Caco-2 (cell line): ENCODE results near the gene GRIK4. TPM values are rescaled to one million over a fixed set of nuclear protein-coding genes. Genes with fewer than 3 reads are reported as not detected.

ENCODE experiments used
- BruUV-seq: library from RNA; stranded (reverse); fragments of 400-500 nt; replicated peaks from 2 replicates; lab custom pipeline; 2021; lab: Mats Ljungman, UMichigan
- CTCF ChIA-PET: fragments of 300-600 bp; sonication (Branson Sonifier 250); formaldehyde crosslinking; loops from one replicate; lab custom pipeline; 2022; ENCODE audit warnings: antibody characterized with exemption; lab: Charles Lee
- POLR2A ChIA-PET: fragments of 300-600 bp; sonication (Branson Sonifier 250); formaldehyde crosslinking; loops from one replicate; lab custom pipeline; 2022; ENCODE audit warnings: antibody characterized with exemption; lab: Charles Lee
- DNase-seq, 2 experiments: peaks; one replicate each; pipeline versions ENCODE4 v3.0.0 to v3.0.0-alpha.2; 2020 to 2022
- H3K27me3 ChIP-seq: replicated peaks from 2 replicates; pipeline ENCODE4 v1.6.0; 2011; ENCODE audit warnings: low read length; ENCODE audit not compliant: control insufficient read depth, insufficient read depth
- H3K36me3 ChIP-seq: 2 replicates; pipeline ENCODE4 v1.5.1; 2011; ENCODE audit warnings: low read length; ENCODE audit not compliant: control insufficient read depth, insufficient read depth
- H3K4me1 ChIP-seq: fragments of 250-450 bp; sonication (Bioruptor Pico); 2 replicates; pipeline ENCODE4 v1.5.1; 2020; ENCODE audit warnings: mild to moderate bottlenecking
- H3K4me3 ChIP-seq: 2 replicates; pipeline ENCODE4 v1.5.1; 2011; ENCODE audit warnings: low read depth, mild to moderate bottlenecking, control low read depth, low read length
- H3K9me3 ChIP-seq: fragments of 250-450 bp; sonication (Bioruptor Pico); 2 replicates; pipeline ENCODE4 v1.5.1; 2020; ENCODE audit warnings: mild to moderate bottlenecking, moderate library complexity
- H3K27ac Mint-ChIP-seq: one replicate; pipeline ENCODE4 v1.8.0; 2022; ENCODE audit warnings: mixed read lengths; ENCODE audit not compliant: unreplicated experiment
- H3K27me3 Mint-ChIP-seq: one replicate; pipeline ENCODE4 v1.8.0; 2022; ENCODE audit warnings: mixed read lengths; ENCODE audit not compliant: insufficient read depth, unreplicated experiment
- H3K36me3 Mint-ChIP-seq: one replicate; pipeline ENCODE4 v1.8.0; 2022; ENCODE audit warnings: mild to moderate bottlenecking, mixed read lengths; ENCODE audit not compliant: insufficient read depth, unreplicated experiment
- H3K4me1 Mint-ChIP-seq: one replicate; pipeline ENCODE4 v1.8.0; 2022; ENCODE audit warnings: low read depth, mixed read lengths; ENCODE audit not compliant: unreplicated experiment
- H3K4me3 Mint-ChIP-seq: one replicate; pipeline ENCODE4 v1.8.0; 2022; ENCODE audit warnings: mild to moderate bottlenecking, moderate library complexity, mixed read lengths; ENCODE audit not compliant: unreplicated experiment
- H3K9me3 Mint-ChIP-seq: one replicate; pipeline ENCODE4 v1.8.0; 2022; ENCODE audit warnings: mixed read lengths; ENCODE audit not compliant: unreplicated experiment
- CTCF ChIP-seq, 2 experiments: fragments of 200-600 bp in 1 of 2; IDR thresholded peaks; 1 replicate in 1 of 2; 2 replicates in 1 of 2; pipeline versions ENCODE4 v1.5.1 to v1.8.0; 2011 to 2022; ENCODE audit warnings: antibody characterized with exemption in 1 of 2, control low read depth in 1 of 2, inconsistent platforms in 1 of 2, low read depth in 1 of 2, low read length in 1 of 2, mild to moderate bottlenecking in 1 of 2, moderate library complexity in 1 of 2; ENCODE audit not compliant: insufficient read depth in 1 of 2, severe bottlenecking in 1 of 2, unreplicated experiment in 1 of 2
- intact Hi-C: fragments of 100-400 bp; cut with micrococcal nuclease; formaldehyde crosslinking; loops from one replicate; pipeline ENCODE4 v1.10.0; 2022; ENCODE audit not compliant: unreplicated experiment
- total RNA-seq: library from RNA; stranded (reverse); gene quantifications from 2 replicates; pipeline ENCODE4 v1.2.3, GENCODE V29; 2022

Gene GRIK4
- total RNA-seq, 1 experiment from 2014 or later = 2.0 TPM

DNA sequence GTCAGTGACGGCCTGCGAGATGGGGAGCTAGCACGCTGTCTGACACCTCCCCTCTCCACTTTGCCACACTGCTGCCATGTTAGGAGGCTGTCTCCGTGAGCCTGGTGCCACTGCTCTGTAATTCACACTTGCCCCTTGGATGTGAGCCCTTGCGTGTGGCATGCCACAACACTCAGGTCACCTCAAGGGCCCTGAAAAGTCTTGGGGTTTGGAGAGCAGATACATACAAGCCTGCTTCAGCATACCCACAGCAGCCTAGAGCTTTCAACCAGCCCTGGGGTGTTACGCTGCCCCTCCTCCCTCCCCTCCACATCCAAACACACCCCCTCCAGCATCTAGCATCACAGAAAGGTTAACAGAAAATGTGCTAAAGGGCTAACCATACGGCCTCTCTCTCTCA lies 442.8 kb downstream of the GRIK4 start:
- H3K4me1 ChIP-seq = peaks cover 5% of the 10 kb centered on the region; the same call in 1 of the 2 replicates
- intact Hi-C loops = loop anchor here (5.0 kb wide), 1 partner anchor 617 kb away; the partner anchor contains the start of gene ARHGEF12

DNA sequence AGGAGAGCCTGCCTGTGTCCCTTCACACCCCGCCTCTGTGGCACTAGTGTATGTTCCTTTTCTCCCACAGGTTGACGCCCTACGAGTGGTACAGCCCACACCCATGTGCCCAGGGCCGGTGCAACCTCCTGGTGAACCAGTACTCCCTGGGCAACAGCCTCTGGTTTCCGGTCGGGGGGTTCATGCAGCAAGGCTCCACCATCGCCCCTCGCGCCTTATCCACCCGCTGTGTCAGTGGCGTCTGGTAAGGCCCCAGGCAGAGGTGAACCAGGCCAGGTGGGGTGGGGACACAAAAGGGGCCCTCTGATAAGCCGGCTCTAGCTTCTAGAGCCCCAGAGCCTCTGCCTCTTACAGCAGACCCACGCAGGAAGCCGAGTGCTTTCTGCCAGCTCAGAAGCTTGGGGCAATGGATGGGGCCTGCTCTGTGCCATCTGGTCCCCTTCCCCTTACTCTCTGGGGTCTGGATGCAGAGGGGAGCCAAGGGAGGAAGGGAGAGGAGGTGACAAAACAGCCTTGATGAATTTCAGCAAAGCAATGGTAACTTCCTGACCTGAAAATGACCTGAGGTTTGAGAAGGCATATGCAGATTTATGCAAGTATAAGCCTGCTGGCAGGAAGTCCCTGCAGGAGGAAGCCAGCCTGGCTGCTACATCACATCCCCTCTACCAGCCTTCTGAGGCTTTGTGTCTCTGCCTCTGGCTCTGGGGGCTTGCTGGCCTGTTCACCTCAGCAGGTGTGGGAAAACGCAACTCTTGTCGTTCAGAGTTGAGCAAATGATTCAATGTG lies 445.4 kb downstream of the GRIK4 start:
- Histone ChIP-seq H3K36me3 (no peaks in the 10 kb centered on the region), H3K27me3 (peaks cover 1% of the 10 kb centered on the region; the same call in 1 of the 2 replicates), H3K9me3 (no peaks in the 10 kb centered on the region), H3K4me3 (no peak overlapping the region), H3K4me1 (peaks cover 5% of the 10 kb centered on the region; the same call in 1 of the 2 replicates)
- ChIA-PET CTCF (interaction anchor here (0.7 kb wide), 1 partner anchor 260 kb away, joined by 3 read pairs; no protein-coding TSS in a partner anchor), POLR2A (no interaction called here)
- no peak for TF ChIP-seq CTCF (IDR thresholded peaks at IDR 0.05; ENCODE audit: insufficient read depth in 1 of 2, low read depth in 1 of 2, low read length in 1 of 2, severe bottlenecking in 1 of 2, unreplicated experiment in 1 of 2)
- H3K9me3 Mint-ChIP-seq = no peaks in the 10 kb centered on the region
- peaks cover 7% of the 10 kb centered on the region for H3K4me1 Mint-ChIP-seq
- H3K27ac Mint-ChIP-seq = no peak overlapping the region
- no peaks in the 10 kb centered on the region for H3K36me3 Mint-ChIP-seq
- H3K4me3 Mint-ChIP-seq = no peak overlapping the region
- no TSS peak for BruUV-seq
- peaks cover 17% of the 10 kb centered on the region for H3K27me3 Mint-ChIP-seq
- DNase-seq = no peak
- intact Hi-C loops = no loop called here

More for the DNA sequence above, 442.8 kb downstream of the GRIK4 start:
- peaks cover 9% of the 10 kb centered on the region for H3K27me3 Mint-ChIP-seq
- H3K4me3 ChIP-seq = no peak overlapping the region
- peaks cover 7% of the 10 kb centered on the region for H3K4me1 Mint-ChIP-seq
- no peak overlapping the region for H3K4me3 Mint-ChIP-seq
- BruUV-seq = no TSS peak
- H3K36me3 Mint-ChIP-seq = no peaks in the 10 kb centered on the region
- peaks cover 1% of the 10 kb centered on the region; the same call in 1 of the 2 replicates for H3K27me3 ChIP-seq
- DNase-seq = no peak
- POLR2A ChIA-PET = no interaction called here
- H3K9me3 Mint-ChIP-seq = no peaks in the 10 kb centered on the region
- H3K27ac Mint-ChIP-seq = no peak overlapping the region
- no peak for TF ChIP-seq CTCF (IDR thresholded peaks at IDR 0.05; ENCODE audit: insufficient read depth in 1 of 2, low read depth in 1 of 2, low read length in 1 of 2, severe bottlenecking in 1 of 2, unreplicated experiment in 1 of 2)
- H3K36me3 ChIP-seq = no peaks in the 10 kb centered on the region
- CTCF ChIA-PET = interaction anchor here (0.5 to 0.6 kb wide), 2 partner anchors 8 to 9 kb away, joined by 3 read pairs; no protein-coding TSS in a partner anchor
- no peaks in the 10 kb centered on the region for H3K9me3 ChIP-seq

- ChIA-PET CTCF (no interaction called here), POLR2A (no interaction called here)
- Mint-ChIP-seq H3K27me3 (peaks cover 19% of the 10 kb centered on the region), H3K4me3 (no peak overlapping the region), H3K9me3 (no peaks in the 10 kb centered on the region), H3K4me1 (no peaks in the 10 kb centered on the region), H3K27ac (no peak overlapping the region), H3K36me3 (no peaks in the 10 kb centered on the region)
- peaks cover 3% of the 10 kb centered on the region; the same call in 1 of the 2 replicates for H3K27me3 ChIP-seq
- TF ChIP-seq CTCF (IDR thresholded peaks at IDR 0.05; ENCODE audit: insufficient read depth in 1 of 2, low read depth in 1 of 2, low read length in 1 of 2, severe bottlenecking in 1 of 2, unreplicated experiment in 1 of 2) = no peak
- H3K9me3 ChIP-seq = no peaks in the 10 kb centered on the region
- no peak for DNase-seq
- no TSS peak for BruUV-seq
- no peaks in the 10 kb centered on the region for H3K4me1 ChIP-seq
- no peaks in the 10 kb centered on the region for H3K36me3 ChIP-seq
- no peak overlapping the region for H3K4me3 ChIP-seq
- intact Hi-C loops = no loop called here
Observed at GRCh38 chr11:120958185-120958584, 446.6 kb downstream of the GRIK4 start.
